GM23248 (cell line): ENCODE results near the gene TXNDC16. TPM values are rescaled to one million over a fixed set of nuclear protein-coding genes. Genes with fewer than 3 reads are reported as not detected.

Source experiments
- DNase-seq: peaks from one replicate; pipeline ENCODE4 v3.0.0-alpha.2; 2015
- H2AFZ ChIP-seq: fragments of 200-600 bp; sonication (generic); 2 replicates; pipeline ENCODE4 v1.6.1; 2016; ENCODE audit warnings: antibody characterized with exemption
- H3F3A ChIP-seq: fragments of 200-600 bp; sonication (generic); 2 replicates; pipeline ENCODE4 v1.6.1; 2016; ENCODE audit warnings: mild to moderate bottlenecking, antibody characterized with exemption, mixed run types; ENCODE audit not compliant: insufficient read depth
- H3K27ac ChIP-seq: fragments of 200-600 bp; sonication (generic); 2 replicates; pipeline ENCODE4 v1.5.1; 2016; ENCODE audit warnings: mild to moderate bottlenecking
- H3K27me3 ChIP-seq: fragments of 200-600 bp; sonication (generic); replicated peaks from 2 replicates; pipeline ENCODE4 v1.6.1; 2016; ENCODE audit warnings: mild to moderate bottlenecking; ENCODE audit not compliant: insufficient read depth
- H3K36me3 ChIP-seq: fragments of 200-600 bp; sonication (generic); 2 replicates; pipeline ENCODE4 v1.6.1; 2016; ENCODE audit warnings: low read depth, mild to moderate bottlenecking
- H3K4me1 ChIP-seq: fragments of 200-600 bp; sonication (generic); 2 replicates; pipeline ENCODE4 v1.6.1; 2016; ENCODE audit warnings: mild to moderate bottlenecking; ENCODE audit not compliant: insufficient read depth
- H3K4me2 ChIP-seq: fragments of 200-600 bp; sonication (generic); one replicate; pipeline ENCODE4 v1.6.1; 2016; ENCODE audit warnings: mild to moderate bottlenecking; ENCODE audit not compliant: unreplicated experiment
- H3K4me3 ChIP-seq: fragments of 200-600 bp; sonication (generic); 2 replicates; pipeline ENCODE4 v1.5.1; 2016; ENCODE audit warnings: mild to moderate bottlenecking
- H3K79me2 ChIP-seq: fragments of 200-600 bp; sonication (generic); 2 replicates; pipeline ENCODE4 v1.6.1; 2016; ENCODE audit warnings: mild to moderate bottlenecking; ENCODE audit not compliant: insufficient read depth
- H3K9ac ChIP-seq: fragments of 200-600 bp; sonication (generic); 2 replicates; pipeline ENCODE4 v1.6.1; 2016; ENCODE audit warnings: mild to moderate bottlenecking
- H3K9me2 ChIP-seq: fragments of 200-600 bp; sonication (generic); 2 replicates; pipeline ENCODE4 v1.6.1; 2016; ENCODE audit warnings: mixed run types, mild to moderate bottlenecking, moderate library complexity; ENCODE audit not compliant: insufficient read depth
- H3K9me3 ChIP-seq: fragments of 200-600 bp; sonication (generic); one replicate; pipeline ENCODE4 v1.6.1; 2017; ENCODE audit warnings: low read depth
- H4K20me1 ChIP-seq: fragments of 200-600 bp; sonication (generic); 2 replicates; pipeline ENCODE4 v1.6.0; 2016; ENCODE audit not compliant: insufficient read depth
- EZH2 ChIP-seq: fragments of 200-600 bp; sonication (generic); IDR thresholded peaks from 2 replicates; pipeline ENCODE4 v1.6.1; 2018; ENCODE audit warnings: antibody characterized with exemption, mild to moderate bottlenecking; ENCODE audit not compliant: insufficient read depth, poor library complexity, severe bottlenecking
- EZH2phosphoT487 ChIP-seq: fragments of 200-600 bp; sonication (generic); IDR thresholded peaks from 2 replicates; pipeline ENCODE4 v1.6.1; 2018; ENCODE audit warnings: antibody characterized with exemption, moderate library complexity, mild to moderate bottlenecking, low read depth; ENCODE audit not compliant: insufficient read depth
- WGBS, 2 experiments: methylation state at CpG; one replicate each; pipeline ENCODE4 v1.1.6; 2015 to 2017; ENCODE audit warnings: low lambda C conversion rate in 2 of 2, low coverage in 1 of 2; ENCODE audit errors: missing lambda C conversion rate in 2 of 2; 5-methylcytosine and 5-hydroxymethylcytosine counted together
- in situ Hi-C: fragments of 300-500 bp; cut with MboI; formaldehyde crosslinking; loops from 2 replicates; pipeline ENCODE4 v1.15.0; 2020
- polyA plus RNA-seq: library from polyadenylated mRNA; unstranded; fragments of >200 nt; fragmentation: Nextera tagmentation; extraction: Ambion mirVana; gene quantifications from 2 replicates; pipeline ENCODE4 v1.2.1, GENCODE V29; 2016
- total RNA-seq: library from RNA; depleted of rRNA; stranded (reverse); fragments of >200 nt; shearing (Covaris generic); gene quantifications from 2 replicates; pipeline ENCODE4 v1.2.3, GENCODE V29; 2014

Gene TXNDC16
- total and polyA plus RNA-seq, 2 experiments from 2014 or later, result 2.4 to 2.5 TPM

GRCh38 chr14:52547027-52547426 is 5.3 kb downstream of the TXNDC16 start:
- no peaks in the 10 kb centered on the region for H3K27me3 ChIP-seq
- H2AFZ ChIP-seq, result no peak overlapping the region; the same call in 1 of the 2 replicates
- no peaks in the 10 kb centered on the region for H4K20me1 ChIP-seq
- in situ Hi-C loops, result no loop called here
- H3K9me2 ChIP-seq, result no peaks in the 10 kb centered on the region; the same call in 1 of the 2 replicates
- no peak for DNase-seq
- no peaks in the 10 kb centered on the region for H3K9me3 ChIP-seq
- H3K9ac ChIP-seq, result no peak overlapping the region
- 0 out of 2 replicates have a peak, but pooled peaks cover 7% of the 10 kb centered on the region for H3K4me1 ChIP-seq
- no peak overlapping the region for H3K27ac ChIP-seq
- WGBS, 2 experiments, result 32 to 44% methylated on average over 2 of the region's 2 CpGs
- H3K36me3 ChIP-seq, result no peaks in the 10 kb centered on the region
- H3K4me3 ChIP-seq, result no peak overlapping the region
- H3K4me2 ChIP-seq, result no peak overlapping the region
- H3K79me2 ChIP-seq, result no peaks in the 10 kb centered on the region
- TF ChIP-seq EZH2 (no peak), EZH2phosphoT487 (no peak)
- H3F3A ChIP-seq, result no peaks in the 10 kb centered on the region

GRCh38 chr14:52546318-52546670 is 6.0 kb downstream of the TXNDC16 start:
- Histone ChIP-seq H3K79me2 (no peaks in the 10 kb centered on the region), H3K27ac (no peak overlapping the region), H3K9me2 (no peaks in the 10 kb centered on the region; the same call in 1 of the 2 replicates), H3K36me3 (no peaks in the 10 kb centered on the region), H3K4me2 (no peak overlapping the region), H3K4me1 (0 out of 2 replicates have a peak, but pooled peaks cover 3% of the 10 kb centered on the region), H3K9ac (no peak overlapping the region), H2AFZ (no peak overlapping the region), H3F3A (no peaks in the 10 kb centered on the region), H4K20me1 (no peaks in the 10 kb centered on the region), H3K9me3 (no peaks in the 10 kb centered on the region), H3K27me3 (no peaks in the 10 kb centered on the region), H3K4me3 (no peak overlapping the region)
- in situ Hi-C loops, result no loop called here
- TF ChIP-seq EZH2phosphoT487 (no peak), EZH2 (no peak)
- DNase-seq, result no peak
- 91 to 94% methylated on average over 4 of the region's 4 CpGs for WGBS, 2 experiments

- Histone ChIP-seq H3K9me2 (no peaks in the 10 kb centered on the region; the same call in 1 of the 2 replicates), H3K4me3 (no peak overlapping the region), H3K4me1 (no peaks in the 10 kb centered on the region), H3F3A (no peaks in the 10 kb centered on the region), H3K79me2 (no peaks in the 10 kb centered on the region), H3K27me3 (no peaks in the 10 kb centered on the region), H3K9me3 (no peaks in the 10 kb centered on the region), H3K4me2 (no peak overlapping the region), H4K20me1 (no peaks in the 10 kb centered on the region), H2AFZ (no peak overlapping the region), H3K27ac (no peak overlapping the region), H3K36me3 (no peaks in the 10 kb centered on the region), H3K9ac (no peak overlapping the region)
- 88 to 90% methylated on average over 7 of the region's 7 CpGs for WGBS, 2 experiments
- in situ Hi-C loops, result no loop called here
- DNase-seq, result no peak
- TF ChIP-seq EZH2, result no peak
These were observed 6.6 kb downstream of the TXNDC16 start for GRCh38 chr14:52545584-52546317.

GRCh38 chr14:52538623-52539022 is 13.7 kb downstream of the TXNDC16 start:
- Histone ChIP-seq H2AFZ (no peak overlapping the region), H3K9me3 (no peaks in the 10 kb centered on the region), H3K79me2 (no peaks in the 10 kb centered on the region), H3K4me2 (no peak overlapping the region), H3K9ac (no peak overlapping the region), H3K4me3 (no peak overlapping the region), H3K27ac (no peak overlapping the region), H3K36me3 (no peaks in the 10 kb centered on the region), H4K20me1 (no peaks in the 10 kb centered on the region), H3F3A (no peaks in the 10 kb centered on the region), H3K9me2 (no peaks in the 10 kb centered on the region; the same call in 1 of the 2 replicates), H3K27me3 (no peaks in the 10 kb centered on the region), H3K4me1 (no peaks in the 10 kb centered on the region)
- no peak for TF ChIP-seq EZH2phosphoT487
- in situ Hi-C loops, result no loop called here
- no peak for DNase-seq
- 84 to 92% methylated on average over 2 of the region's 2 CpGs for WGBS, 2 experiments

GRCh38 chr14:52536269-52536668 is 16.0 kb downstream of the TXNDC16 start:
- no peak overlapping the region for H3K4me3 ChIP-seq
- no peaks in the 10 kb centered on the region for H3K9me2 ChIP-seq
- no peak overlapping the region for H3K9ac ChIP-seq
- no peak overlapping the region for H3K27ac ChIP-seq
- no peaks in the 10 kb centered on the region for H3F3A ChIP-seq
- H2AFZ ChIP-seq, result no peak overlapping the region
- H4K20me1 ChIP-seq, result no peaks in the 10 kb centered on the region
- no peak overlapping the region for H3K4me2 ChIP-seq
- TF ChIP-seq EZH2phosphoT487 (no peak), EZH2 (no peak)
- no peaks in the 10 kb centered on the region for H3K79me2 ChIP-seq
- 94 to 95% methylated on average over 3 of the region's 3 CpGs for WGBS, 2 experiments
- no peaks in the 10 kb centered on the region for H3K4me1 ChIP-seq
- H3K27me3 ChIP-seq, result no peaks in the 10 kb centered on the region
- in situ Hi-C loops, result no loop called here
- no peaks in the 10 kb centered on the region for H3K9me3 ChIP-seq
- H3K36me3 ChIP-seq, result no peaks in the 10 kb centered on the region
- DNase-seq, result no peak
